Measurements from ENCODE around the gene RABAC1. TPM values are rescaled to one million over a fixed set of nuclear protein-coding genes. Genes with fewer than 3 reads are reported as not detected.
"Not testable (repeated sequence)": the region's sequence is repeated elsewhere in the genome, so short reads cannot be mapped to it uniquely, and the experiment has no call there.

The RABAC1 gene
- total RNA-seq, 6 experiments from 2014 or later, result 53.6 to 124 (median 75.8) TPM

DNA sequence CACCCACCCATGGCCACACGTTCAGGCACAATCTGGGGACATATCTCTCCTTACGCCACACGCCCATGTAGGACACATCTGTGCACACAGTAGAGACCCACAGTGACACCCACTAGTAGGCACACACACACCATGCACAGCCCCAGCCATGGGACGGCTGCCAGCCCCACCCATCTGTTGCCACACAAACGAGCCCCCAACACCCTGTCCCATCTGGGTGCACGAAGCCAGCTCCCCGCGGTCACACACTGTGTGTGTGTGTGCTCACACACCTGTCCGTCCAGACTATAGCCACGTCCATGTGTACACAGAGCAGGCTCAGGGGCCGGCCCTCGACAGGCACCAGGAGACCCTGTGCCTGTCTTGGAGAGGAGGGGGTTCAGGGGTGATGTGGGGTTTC is 41.4 kb downstream of the RABAC1 start:
- ATAC-seq (no peak), DNase-seq (no peak)
- intact Hi-C loops (cut with DNase I), result no loop called here
- 25% methylated on average over 5 of the region's 12 CpGs for WGBS (ENCODE audit: insufficient coverage, low coverage, low lambda C conversion rate, missing lambda C conversion rate)
- Histone ChIP-seq H3K27ac (no peak overlapping the region), H3K27me3 (peaks cover 0 to 3% of the 10 kb centered on the region in 2 donors), H3K4me3 (no peak overlapping the region), H3K36me3 (no peaks in the 10 kb centered on the region), H3K4me1 (no peaks in the 10 kb centered on the region), H3K9me3 (no peaks in the 10 kb centered on the region)
- TF ChIP-seq, protein P1, sequence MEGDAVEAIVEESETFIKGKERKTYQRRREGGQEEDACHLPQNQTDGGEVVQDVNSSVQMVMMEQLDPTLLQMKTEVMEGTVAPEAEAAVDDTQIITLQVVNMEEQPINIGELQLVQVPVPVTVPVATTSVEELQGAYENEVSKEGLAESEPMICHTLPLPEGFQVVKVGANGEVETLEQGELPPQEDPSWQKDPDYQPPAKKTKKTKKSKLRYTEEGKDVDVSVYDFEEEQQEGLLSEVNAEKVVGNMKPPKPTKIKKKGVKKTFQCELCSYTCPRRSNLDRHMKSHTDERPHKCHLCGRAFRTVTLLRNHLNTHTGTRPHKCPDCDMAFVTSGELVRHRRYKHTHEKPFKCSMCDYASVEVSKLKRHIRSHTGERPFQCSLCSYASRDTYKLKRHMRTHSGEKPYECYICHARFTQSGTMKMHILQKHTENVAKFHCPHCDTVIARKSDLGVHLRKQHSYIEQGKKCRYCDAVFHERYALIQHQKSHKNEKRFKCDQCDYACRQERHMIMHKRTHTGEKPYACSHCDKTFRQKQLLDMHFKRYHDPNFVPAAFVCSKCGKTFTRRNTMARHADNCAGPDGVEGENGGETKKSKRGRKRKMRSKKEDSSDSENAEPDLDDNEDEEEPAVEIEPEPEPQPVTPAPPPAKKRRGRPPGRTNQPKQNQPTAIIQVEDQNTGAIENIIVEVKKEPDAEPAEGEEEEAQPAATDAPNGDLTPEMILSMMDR (IDR thresholded peaks at IDR 0.05), result no peak
- no peak for TF ChIP-seq POLR2A (IDR thresholded peaks at IDR 0.05)

DNA sequence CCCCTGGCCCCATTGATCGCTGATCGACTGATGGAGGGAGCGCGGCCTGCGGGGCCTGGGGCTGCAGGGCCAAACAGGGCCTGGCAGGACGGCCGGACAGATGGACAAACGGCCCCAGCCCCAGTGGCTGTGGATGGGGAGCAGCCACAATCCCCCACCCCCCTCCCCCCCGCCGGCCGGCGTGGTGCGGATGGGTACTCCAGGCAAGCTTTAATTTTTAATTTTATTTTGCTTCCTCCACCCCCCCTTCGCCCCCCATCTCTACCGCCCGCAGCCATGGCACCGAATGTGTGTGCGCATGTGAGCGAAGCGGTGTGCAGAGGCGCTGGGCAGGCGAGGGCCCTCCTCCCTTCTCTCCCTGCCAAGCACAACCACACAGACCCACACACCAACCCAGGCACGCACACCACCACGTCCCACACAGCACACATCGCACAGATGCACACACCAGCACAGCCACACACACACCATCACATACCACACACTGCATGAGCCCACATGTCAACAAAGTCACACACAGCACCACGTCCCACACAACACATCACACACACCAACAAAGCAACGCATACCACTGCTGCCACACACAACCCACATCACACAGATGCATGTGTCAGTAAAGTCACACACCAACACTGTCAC is 43.2 kb downstream of the RABAC1 start:
- TF ChIP-seq, protein P1 (IDR thresholded peaks at IDR 0.05), result no peak
- TF ChIP-seq POLR2A (IDR thresholded peaks at IDR 0.05), result no peak
- Histone ChIP-seq H3K4me1 (no peaks in the 10 kb centered on the region), H3K9me3 (no peaks in the 10 kb centered on the region), H3K27ac (no peak overlapping the region), H3K36me3 (no peaks in the 10 kb centered on the region), H3K27me3 (no peaks in the 10 kb centered on the region), H3K4me3 (no peak overlapping the region)
- intact Hi-C loops (cut with DNase I), result no loop called here
- no peak for DNase-seq
- 12% methylated on average over 6 of the region's 27 CpGs for WGBS (ENCODE audit: insufficient coverage, low coverage, low lambda C conversion rate, missing lambda C conversion rate)
- no peak for ATAC-seq

DNA sequence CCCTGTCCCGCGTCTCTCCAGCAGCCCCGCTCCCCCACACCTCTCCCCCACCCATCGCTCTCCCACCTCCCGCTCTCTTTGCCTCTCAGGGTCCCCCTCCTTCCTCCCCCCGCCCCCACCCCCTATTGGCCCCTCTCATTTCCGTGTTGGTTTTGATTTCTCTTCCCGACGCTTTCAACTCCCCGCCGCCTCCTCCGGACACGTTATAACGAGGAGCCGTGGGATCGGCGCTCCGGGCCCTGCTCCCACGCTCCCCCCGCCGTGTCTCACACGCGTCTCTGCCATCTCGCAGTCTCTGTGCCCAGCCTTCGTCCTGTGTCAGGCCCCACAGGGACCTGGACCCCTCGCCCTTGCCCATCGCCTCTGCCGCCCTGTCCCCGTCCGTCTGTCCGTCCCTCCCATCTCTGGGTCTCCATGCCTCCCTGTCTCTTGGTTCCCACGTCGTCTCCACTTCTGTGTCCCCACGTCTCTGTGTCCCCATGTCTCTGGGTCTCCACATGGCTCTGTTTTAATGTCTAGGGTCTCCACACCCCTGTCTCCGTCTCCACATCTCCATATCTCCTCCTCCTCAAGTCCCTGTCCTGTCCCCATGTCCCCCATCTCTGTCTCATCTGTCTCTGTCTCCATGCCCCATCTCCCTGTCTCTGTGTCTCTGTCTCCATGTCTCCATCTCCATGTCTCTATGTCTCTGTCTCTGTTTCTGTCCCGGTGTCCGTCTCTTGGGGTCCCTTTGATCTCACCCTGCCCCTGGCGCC is 43.9 kb downstream of the RABAC1 start:
- WGBS (ENCODE audit: insufficient coverage, low coverage, low lambda C conversion rate, missing lambda C conversion rate), result 2% methylated on average over 36 of the region's 38 CpGs
- H3K27me3 ChIP-seq, result no peaks in the 10 kb centered on the region
- DNase-seq, result no peak
- no peak overlapping the region for H3K27ac ChIP-seq
- no peaks in the 10 kb centered on the region for H3K36me3 ChIP-seq
- no peak for TF ChIP-seq POLR2A (IDR thresholded peaks at IDR 0.05)
- TF ChIP-seq, protein P1 (IDR thresholded peaks at IDR 0.05), result no peak
- intact Hi-C loops (cut with DNase I), result no loop called here
- H3K4me3 ChIP-seq, result no peak overlapping the region
- no peaks in the 10 kb centered on the region for H3K9me3 ChIP-seq
- ATAC-seq, result no peak
- H3K4me1 ChIP-seq, result no peaks in the 10 kb centered on the region

DNA sequence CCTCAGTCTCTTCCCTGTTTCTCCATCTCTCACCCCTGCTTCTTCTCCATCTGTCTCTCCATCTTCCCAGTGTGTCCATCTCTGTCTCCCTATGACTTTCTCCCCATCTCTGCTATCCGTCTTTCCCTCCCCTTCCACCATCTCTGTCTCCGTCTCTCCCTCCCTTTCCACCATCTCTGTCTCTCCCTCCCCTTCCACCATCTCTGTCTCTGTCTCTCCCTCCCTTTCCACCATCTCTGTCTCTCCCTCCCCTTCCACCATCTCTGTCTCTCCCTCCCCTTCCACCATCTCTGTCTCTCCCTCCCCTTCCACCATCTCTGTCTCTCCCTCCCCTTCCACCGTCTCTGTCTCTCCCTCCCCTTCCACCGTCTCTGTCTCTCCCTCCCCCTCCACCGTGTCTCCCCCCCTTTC is 44.7 kb downstream of the RABAC1 start:
- H3K4me1 ChIP-seq; ATAC-seq; H3K36me3 ChIP-seq; H3K9me3 ChIP-seq; intact Hi-C loops (cut with DNase I); H3K27me3 ChIP-seq; H3K27ac ChIP-seq; DNase-seq; H3K4me3 ChIP-seq: not testable (repeated sequence)
- 0% methylated on average over 1 of the region's 5 CpGs for WGBS (ENCODE audit: insufficient coverage, low coverage, low lambda C conversion rate, missing lambda C conversion rate)
